Inferior parietal cortex (tissue), 1 donor: ENCODE measurements around the gene MYOG.

ENCODE experiments used
- DNase-seq: peaks from one replicate; pipeline ENCODE4 v3.0.0-alpha.2; 2016; ENCODE audit errors: extremely low spot score

The MYOG gene

DNA sequence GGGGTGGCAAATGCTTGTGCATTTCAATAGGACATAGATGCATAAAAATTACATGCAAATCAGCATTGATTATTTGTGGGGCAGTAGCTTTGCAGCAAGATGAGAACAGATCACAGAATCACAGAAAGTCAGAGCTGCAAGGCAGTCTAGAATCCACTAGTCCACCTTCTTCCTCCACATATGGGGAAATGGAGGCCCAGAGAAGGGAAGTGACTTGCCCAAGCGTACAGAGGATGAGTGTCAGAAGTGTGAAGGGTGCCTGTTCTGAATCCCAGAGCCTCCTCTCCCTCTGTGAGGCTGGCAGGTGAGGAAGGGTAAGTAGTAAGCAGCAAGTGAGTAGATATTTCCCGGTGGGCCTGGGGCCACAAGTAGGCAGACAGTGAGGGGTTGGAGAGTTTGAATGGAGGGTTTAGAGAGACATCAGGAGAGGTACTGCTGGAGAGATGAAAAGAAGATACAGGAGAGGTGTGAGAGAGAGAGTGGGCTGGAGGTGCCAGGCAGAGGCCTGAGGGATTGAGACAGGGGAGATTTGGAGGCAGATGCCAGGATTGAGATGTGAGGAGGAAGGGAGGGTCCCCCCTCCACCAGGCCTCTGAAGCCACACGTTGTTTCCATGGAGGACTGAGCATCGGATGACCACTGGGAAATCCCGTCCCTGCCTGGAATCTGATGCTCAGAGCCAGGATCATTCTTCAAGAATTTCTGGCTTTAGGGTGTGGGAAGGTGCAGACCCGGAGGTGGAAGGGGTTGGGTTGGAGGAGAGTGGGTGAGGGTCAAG lies 4.8 kb upstream of the MYOG start:
- DNase-seq: no peak

DNA sequence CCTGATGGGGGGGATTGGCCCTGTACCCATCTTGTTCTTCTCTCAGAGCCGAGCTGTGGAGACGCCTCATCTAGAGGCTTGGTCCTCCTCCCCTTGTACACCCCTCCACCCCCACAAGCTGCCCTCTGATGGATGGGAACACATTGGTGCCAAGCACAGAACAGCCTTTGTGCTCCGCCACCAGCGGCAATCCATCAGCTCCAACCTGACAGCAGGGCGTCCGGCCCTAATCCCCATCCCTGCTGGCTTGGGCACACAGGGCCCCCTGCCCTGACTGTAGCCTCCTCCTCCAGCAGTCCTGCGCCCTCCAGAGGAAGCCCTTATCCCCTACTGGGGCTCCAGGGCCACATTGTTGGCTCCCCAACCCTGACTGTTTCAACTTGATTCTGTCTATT lies 3.8 kb upstream of the MYOG start:
- DNase-seq: no peak

GRCh38 chr1:203089001-203089650 lies 3.3 kb upstream of the MYOG start:
- no peak for DNase-seq

DNA sequence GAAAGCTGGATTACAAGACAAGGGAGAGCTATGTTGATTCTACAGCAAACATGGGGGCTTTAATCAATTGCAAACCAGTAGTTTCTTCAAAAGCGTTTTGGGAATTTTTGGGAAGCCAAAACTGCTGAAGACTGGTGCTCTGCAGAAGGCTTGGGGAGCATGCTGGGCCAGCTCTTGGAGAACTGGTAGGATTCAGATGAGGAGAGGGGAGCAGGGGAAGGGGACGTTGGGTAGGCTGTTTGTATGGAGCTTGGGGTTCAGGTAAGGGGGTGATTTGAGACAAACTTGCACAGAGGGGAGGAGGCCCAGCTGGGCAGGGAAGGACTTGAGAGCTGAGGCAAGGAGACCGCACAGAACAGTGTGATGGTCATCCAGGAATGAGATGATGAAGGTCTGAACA lies 2.6 kb upstream of the MYOG start:
- DNase-seq: no peak

DNA sequence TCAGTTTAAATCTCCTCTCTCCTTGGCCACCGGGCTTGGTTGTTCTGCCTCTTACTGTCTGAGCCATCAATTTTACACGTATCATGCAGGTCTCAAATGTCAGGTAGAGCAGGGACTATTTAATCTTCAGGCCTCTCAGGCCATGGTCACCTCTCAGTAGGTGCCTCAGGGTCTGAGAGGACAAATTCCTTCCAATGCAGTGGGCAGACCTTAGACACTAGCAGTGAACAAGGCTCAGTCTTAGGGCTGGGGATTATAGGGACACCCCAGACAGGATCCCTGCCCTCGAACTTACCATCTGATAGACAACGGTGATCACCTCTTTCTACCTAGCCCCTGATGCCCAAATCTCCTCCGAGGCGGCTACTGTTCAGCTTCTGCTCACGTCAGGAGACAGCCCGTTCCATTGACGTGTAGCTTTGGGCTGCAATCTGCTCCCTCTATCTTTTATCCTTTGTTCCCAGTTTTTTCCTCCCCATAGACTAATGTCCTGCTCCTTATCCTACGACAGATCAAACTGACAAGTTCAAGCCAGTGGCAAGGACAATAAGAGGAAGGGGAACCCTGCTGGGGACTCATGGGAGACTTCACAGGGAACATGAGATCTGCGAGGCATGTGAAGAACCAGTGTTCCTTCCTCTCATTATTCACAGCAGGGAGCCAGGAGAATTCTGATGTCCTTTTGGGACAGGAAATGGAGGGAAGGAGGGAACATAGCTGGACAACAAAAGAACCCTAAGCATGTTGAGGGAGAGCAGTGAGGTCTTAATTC lies 1.4 kb upstream of the MYOG start:
- DNase-seq: no peak

DNA sequence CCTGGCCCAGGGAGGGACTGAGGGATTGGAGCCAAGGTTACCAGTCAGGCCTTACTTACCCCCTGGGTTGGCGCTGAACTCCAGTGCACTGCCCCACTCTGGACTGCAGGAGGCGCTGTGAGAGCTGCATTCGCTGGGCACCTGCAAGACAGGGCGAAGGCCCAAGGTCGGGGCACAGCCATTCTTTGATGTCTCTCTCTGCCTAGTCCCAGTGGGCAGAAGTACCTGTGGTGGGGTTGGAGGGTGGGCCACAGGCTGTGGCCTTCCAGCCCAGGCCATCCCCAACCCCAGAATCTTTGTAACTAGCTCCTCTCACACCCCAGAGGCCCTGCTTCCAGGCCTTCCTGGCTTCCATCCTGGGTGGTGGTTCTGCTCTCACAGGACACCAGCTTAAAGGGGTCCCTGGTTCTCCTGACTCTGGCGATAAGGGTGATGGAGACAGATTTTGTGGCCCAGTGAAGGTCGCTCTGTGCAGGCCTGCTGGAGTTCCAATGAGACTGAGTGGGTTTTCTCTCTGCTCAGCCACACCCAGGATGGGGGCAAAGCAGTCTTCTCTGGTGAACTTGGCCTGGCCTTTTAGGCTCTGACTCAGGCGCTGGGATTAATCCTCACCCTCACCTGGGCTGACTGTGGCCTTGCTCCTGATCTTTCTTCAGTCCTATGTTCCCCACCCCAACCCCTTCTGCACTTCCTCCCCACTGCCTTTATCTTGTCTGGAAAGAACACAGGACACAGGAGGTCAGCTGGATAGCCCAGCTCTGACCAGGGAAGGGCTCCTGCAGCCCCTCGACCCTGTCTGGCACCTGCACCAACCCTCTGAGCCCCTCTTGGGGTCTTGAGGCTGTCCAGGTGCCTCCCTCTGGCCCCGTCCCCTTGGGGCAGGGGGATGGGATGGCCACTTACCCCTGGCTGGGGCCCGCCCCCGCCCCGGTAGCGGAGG lies 954 bp downstream of the MYOG start:
- DNase-seq: no peak

GRCh38 chr1:203083463-203083921 lies 2.3 kb downstream of the MYOG start:
- no peak for DNase-seq

GRCh38 chr1:203082571-203083462 lies 3.0 kb downstream of the MYOG start:
- no peak for DNase-seq

DNA sequence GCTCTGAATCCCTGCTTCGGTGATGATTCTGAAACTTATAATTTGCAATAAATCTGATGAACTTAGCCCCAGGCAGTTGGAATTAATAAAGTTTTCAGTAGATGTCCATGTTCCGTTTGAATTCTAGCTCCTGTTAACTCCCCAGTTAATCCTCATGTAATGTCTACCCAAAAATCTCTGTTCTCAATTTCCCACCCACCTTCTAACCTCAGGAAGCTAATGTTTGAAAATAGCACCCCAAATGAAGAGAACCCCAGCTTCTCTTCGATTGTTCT lies 3.6 kb downstream of the MYOG start:
- DNase-seq: no peak

- no peak for DNase-seq
Observed at GRCh38 chr1:203081465-203082230, 4.2 kb downstream of the MYOG start.

DNA sequence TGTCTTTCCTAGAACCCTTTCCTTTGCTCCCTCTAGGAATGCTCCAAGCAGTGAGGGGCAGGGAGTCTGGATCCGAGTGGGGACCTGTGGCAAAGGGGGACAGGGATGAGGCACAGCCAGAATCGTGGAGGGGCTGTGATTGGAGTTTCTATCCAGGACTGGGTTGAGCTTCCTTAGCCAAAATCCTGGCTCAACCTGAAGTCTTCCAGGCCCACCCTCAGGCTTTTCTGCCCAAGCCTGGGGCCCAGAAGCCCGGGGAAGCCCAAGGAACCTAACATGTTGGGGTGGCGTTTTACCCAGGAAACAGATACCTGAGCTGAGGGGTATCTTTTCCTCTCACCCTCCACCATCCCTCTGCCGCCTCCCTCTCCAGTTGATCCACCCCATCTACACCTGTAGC lies 5.4 kb downstream of the MYOG start:
- DNase-seq: no peak

GRCh38 chr1:203078478-203078877 lies 7.3 kb downstream of the MYOG start:
- DNase-seq: no peak

- no peak for DNase-seq
Observed at GRCh38 chr1:203077956-203078355, 7.9 kb downstream of the MYOG start.

- DNase-seq: no peak
Observed at GRCh38 chr1:203077367-203077766, 8.4 kb downstream of the MYOG start.

GRCh38 chr1:203076031-203076511 lies 9.7 kb downstream of the MYOG start:
- DNase-seq: no peak

DNA sequence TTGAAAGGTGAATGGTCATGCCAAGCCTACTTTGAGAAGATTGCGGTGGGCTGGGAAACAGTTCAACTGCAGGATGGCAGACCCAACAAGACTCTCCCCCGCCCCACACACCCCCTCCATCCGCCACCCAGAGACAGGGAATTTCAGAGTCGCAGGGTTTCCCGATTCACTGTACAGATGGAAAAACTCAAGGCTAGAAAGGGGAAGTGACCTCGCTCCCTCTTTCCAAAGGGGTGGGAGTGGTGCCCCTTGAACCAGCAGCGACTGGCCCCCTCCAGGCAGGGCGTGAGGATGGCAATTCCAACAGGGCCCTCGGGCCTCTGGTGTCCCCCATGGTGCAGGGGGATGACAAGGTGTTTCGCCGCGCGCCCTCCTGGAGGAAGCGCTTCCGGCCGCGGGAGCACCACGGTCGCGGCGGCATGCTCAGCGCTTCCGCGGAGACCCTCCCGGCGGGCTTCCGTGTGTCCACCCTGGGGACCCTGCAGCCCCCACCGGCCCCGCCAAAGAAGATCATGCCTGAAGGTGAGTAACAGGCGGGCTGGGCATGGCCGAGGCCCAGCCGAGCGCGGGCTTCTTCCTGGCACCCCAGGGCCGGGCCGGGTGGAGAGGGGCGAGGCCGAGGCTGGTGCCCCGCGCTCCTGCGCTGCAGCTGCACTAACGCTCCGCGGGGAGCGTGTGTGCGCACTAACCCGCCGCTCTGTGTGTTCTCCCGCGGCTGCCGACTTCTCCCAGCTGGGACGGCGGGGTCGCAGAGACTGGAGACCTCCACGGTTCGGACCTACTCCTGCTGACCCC lies 10.4 kb downstream of the MYOG start:
- no peak for DNase-seq

- no peak for DNase-seq
Observed at GRCh38 chr1:203074610-203075009, 11.2 kb downstream of the MYOG start.

GRCh38 chr1:203073469-203073868 lies 12.3 kb downstream of the MYOG start:
- DNase-seq: no peak

- no peak for DNase-seq
Observed at GRCh38 chr1:203072911-203073310, 12.9 kb downstream of the MYOG start.
